Right renal cortex interstitium (tissue), 3 donors: ENCODE measurements around the gene PACRG. TPM values are rescaled to one million over a fixed set of nuclear protein-coding genes. Genes with fewer than 3 reads are reported as not detected.
"Not testable (repeated sequence)": the region's sequence is repeated elsewhere in the genome, so short reads cannot be mapped to it uniquely, and the experiment has no call there.

Source experiments
- DNase-seq, 3 donors: peaks; one replicate each; pipeline ENCODE4 v3.0.0-alpha.2; 2013; ENCODE audit warnings: low read depth in 3 of 3, low spot score in 2 of 3
- polyA plus RNA-seq, 3 donors: library from polyadenylated mRNA; unstranded; fragments of 120-200 nt; gene quantifications; one replicate each; pipeline ENCODE4 v1.2.1, GENCODE V29; 2013; ENCODE audit not compliant: insufficient read length in 3 of 3

PACRG gene
- polyA plus RNA-seq, 3 donors: 14.0 to 20.8 (median 20.7) TPM

DNA sequence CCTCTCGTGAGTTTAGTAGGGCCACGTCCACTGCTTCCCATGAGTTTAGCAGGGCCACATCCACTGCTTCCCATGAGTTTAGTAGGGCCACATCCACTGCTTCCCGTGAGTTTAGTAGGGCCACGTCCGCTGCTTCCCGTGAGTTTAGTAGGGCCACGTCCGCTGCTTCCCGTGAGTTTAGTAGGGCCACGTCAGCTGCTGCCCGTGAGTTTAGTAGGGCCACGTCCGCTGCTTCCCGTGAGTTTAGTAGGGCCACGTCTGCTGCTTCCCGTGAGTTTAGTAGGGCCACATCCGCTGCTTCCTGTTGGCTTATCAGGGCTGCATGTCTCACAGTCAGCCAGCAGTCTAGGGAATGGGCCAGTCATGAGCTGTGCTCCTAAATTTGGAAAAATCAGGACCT lies 573.1 kb downstream of the PACRG start:
- no peak for DNase-seq

DNA sequence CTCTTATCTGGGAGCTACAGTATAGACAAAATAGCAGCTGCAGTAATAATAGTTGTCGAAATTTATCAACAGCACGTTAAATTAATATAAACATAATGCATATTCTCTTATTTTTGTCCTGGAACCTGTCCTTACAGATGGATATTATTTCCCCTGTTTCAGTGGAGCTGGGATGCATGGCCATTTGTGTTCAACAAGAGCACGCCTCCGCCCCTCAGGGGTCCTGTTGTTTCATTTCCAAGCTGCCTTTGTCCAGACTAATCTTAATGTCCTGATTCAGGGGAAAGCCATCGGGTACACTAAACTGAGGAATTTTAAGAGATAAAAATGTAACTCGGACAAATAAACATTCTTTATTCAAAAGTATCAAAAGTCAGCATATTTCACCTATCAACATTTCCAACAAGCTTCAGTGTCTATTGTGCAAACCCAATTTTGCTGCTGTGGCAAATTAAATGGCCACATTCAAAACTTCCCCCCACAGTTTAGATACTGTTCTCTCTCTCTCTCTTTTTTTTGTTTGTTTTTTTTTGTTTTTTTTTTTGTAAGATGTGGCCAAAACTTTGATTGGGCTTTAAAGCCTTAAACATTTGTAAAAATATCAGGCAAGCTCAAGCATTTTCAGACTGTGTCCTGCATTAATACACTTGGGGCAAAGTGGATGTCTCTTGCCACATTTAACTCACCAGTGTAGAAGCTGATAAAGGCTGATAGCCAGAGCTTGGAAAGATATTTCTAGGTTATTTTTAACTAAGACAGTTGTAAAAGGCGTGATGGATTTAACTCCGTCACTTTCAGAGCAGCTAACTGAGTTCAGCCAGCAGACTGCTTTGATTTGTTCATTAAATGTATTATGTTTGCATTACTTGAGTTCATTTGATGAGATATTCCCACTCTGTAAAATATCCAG lies 574.2 kb downstream of the PACRG start:
- no peak for DNase-seq

DNA sequence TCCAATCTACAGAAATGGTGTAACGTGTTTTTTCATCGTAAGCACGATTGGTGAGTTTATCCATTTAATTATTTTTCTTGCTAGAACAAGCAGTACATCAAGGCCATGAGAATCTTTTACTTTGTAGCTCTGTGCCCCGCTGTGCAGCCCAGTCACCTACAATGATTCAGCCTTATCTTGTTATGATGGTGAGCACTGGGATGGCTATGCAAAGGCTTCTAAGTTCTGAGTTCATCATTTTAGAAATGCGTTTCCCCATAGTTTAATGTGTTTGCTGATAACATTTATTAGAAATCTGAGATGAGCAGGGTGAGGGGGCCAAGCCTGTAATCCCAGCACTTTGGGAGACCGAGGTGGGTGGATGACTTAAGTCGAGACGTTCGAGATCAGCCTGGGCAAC lies 575.0 kb downstream of the PACRG start:
- DNase-seq: no peak

GRCh38 chr6:163306000-163306399 lies 578.2 kb downstream of the PACRG start:
- no peak for DNase-seq

- no peak for DNase-seq
These were observed 581.1 kb downstream of the PACRG start for GRCh38 chr6:163308629-163309440.

DNA sequence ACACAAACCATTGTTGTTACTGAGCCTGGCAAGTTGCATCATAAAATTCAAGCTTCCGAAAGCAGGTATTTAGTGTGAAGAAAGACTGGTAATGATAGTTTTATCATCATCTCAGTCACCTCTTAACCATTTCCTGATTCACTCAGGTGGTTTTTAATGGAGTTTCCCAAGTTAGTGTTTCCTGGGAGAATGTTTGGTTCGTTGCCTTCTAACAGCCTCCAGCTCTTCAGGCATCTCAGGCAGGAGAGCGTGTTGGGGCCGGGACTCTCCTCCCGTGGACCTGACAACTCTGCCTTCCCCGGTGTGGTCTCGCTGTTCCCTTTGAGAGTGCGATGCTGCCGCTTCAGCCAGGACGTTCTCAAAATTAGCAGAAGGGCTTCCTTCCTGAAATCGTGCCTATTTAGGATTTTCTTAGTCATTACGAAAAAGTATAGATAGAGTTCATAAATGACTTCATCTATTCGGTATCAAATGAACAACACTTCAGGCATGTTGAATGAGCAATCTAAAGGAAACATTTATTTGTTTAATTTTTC lies 581.8 kb downstream of the PACRG start:
- no peak for DNase-seq

- DNase-seq: no peak
These were observed 582.6 kb downstream of the PACRG start for GRCh38 chr6:163310096-163310972.

GRCh38 chr6:163310973-163311383 lies 583.2 kb downstream of the PACRG start:
- DNase-seq: no peak

DNA sequence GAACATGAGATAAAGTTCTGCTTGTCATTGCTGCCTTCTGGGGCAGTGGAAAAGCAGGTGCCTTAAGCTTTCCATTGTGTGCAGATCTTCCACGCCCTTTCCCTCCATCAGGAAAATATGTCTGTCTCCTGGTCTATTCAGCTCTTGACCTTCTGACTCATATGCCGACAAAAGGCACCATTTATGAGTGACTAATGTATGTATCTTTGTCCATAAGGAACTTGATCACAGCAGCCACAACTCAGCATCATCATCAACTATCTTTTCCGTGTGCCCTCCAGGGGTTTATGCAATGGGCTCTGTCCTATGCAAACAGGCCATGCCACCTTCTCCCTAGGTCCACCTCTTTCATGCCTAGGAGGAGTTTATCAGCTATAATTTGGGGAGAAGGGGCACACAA lies 584.1 kb downstream of the PACRG start:
- DNase-seq: no peak

DNA sequence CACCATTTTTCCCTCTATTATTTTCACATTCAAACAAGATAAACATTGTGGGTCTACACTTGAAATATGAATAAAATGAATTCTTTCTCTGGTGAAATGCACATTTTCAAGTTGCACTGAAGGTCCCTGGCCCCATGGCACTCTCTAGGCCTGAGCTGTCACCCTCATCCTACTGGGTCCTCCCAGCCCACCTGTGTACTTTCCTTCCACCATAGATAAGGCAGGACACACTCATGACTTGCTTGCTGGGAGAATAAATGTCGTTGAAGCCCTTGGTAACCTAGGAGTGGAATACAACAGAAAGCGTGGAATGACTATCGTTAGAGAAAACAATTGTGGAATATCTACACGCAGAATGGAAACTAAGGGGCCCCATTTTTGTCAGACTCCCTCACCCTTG lies 585.8 kb downstream of the PACRG start:
- no peak for DNase-seq

GRCh38 chr6:163313981-163314380 lies 586.2 kb downstream of the PACRG start:
- no peak for DNase-seq

DNA sequence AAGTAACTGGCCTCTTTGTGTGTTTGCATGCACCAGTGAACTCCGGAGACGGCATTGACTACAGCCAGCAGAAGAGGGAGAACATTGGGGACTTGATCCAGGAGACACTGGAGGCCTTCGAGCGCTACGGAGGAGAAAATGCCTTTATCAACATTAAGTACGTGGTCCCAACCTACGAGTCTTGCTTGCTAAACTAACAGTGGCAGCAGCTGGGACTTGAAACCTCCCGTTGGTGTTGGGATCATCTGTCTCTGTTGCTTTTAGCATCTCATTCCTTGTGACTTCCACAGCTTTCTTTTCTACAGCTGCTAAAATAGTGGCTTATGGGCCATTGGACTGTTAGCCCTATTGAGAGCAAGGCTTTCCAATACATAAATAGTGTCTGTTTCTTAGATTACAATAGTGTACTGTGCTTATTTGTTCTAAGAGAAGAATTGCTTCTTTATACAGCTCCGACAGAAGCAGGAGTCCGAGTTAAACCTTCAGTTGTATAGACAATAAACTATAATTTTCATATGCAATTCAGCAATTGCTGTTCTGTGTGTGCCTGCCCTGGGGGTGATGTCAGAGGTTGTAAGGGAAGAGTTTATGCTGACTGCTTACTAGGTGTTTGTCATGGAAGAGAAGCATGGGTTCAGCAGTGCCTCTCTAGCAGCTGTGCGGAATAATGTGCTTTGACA lies 587.2 kb downstream of the PACRG start:
- no peak for DNase-seq

- DNase-seq: not testable (repeated sequence)
These were observed 589.2 kb downstream of the PACRG start for GRCh38 chr6:163316866-163317495.

DNA sequence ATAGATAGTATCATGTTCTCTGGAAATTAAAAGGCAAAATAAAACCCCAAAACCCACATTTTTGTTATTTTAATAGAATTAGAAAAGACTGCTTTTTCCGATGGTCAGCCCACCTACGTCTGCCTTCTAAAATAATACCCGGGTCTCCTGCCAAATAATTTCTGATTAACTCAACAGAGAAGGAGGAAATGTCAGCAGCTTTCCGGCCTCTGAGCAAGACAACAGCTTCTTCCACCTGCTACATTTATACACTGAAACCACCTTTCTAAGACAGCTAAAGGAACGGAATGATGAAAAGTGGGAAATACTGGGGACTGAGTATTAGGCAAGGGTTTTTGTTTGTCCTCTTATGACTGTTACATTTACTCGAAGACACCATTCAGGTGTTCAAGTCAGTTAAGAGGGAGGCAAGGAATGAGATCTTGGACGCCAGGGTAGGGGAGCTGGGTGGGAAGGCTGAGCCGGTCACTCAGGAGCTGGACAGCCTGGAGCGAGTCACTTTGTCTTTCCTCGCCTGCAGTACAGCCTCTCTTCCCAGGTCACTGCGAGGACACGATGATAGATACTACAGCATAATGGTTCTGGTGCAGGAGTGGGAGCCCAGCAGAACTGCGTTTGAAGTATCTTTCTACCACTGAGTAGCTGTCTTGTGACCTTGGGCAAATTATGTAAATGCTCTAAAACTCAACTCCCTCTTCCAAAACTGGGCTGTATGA lies 590.5 kb downstream of the PACRG start:
- DNase-seq: no peak

DNA sequence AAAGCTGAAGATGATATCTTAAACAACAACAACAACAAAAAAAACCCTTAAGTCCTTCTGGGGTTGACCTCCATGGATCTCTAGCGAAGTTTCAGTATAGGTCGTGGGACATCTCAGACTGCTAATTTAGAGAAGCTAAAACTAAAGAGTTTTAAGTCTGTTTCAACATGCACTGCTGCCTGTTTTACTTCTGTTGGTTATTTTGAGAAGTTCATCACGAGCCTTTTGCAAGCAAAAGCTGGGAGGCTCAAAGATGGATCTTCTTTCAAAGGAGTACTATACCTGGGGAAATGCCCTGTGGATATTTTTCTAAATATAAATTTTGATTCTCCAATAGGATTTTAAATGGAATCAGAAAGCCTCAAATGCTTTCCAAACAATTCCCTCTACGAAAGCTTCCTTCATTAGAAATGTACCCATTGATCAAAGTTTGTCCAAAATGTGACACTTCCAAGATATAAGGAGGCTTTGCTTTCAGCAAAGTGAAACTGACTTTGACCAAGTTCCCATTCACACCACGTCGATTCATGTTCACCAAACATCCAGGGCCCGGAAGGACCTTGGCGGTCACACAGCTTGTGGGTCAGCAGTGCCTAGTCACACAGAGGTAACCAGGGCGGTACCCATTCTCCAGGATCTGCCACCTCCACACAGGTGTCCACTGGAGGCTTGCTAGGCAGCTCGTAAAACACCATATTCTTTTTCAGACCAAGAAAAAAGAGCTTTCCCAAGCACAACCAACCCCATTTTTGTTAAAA lies 592.0 kb downstream of the PACRG start:
- no peak for DNase-seq

DNA sequence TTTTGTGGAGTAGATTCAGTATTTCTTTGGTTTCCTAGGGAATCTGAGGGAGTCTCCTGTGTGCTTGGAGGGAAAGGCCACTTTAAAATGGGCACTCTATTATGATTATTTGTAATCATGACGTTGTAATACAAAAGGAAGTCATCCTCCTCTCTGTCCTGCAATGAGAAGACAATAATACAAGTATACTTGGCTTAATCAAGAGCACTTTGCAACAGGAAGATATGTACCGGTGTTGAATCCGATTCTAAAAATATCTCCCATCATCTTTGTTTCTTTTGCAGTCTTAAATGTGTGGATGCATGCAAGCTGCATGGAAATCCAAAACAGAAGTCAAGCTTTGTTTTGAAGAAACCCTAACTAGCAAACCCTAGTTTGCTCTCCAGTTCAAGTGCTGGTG lies 592.6 kb downstream of the PACRG start:
- DNase-seq: no peak

DNA sequence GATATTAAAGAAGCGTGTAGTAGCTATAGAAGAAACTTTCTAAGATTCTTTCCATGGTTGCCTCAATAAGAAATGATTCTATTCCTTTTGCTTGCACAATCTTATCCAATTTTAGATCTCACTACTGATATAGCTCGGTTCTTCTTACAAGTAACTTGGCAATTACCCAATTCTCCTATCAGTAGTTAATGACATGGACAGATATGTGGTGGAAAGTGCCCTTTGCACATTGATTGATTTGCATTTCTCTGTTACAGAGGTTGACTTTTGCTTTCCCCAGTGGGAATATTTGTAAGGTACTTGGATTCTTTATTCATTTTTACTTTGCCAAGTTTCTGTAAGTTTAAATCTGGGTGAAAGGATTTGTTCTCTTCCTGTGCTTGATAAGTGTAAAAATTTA lies 593.0 kb downstream of the PACRG start:
- no peak for DNase-seq

- DNase-seq: no peak
These were observed 593.9 kb downstream of the PACRG start for GRCh38 chr6:163321717-163322116.
